DMS114 treated with DMSO at 0.1 percent for 48 hours (cell line): Measurements from ENCODE around the gene C4B.
A peak's percentile ranks its signal among the peaks of the same experiment; 100 is the strongest.
"Not testable (repeated sequence)": the region's sequence is repeated elsewhere in the genome, so short reads cannot be mapped to it uniquely, and the experiment has no call there.

ENCODE experiments used
- DNase-seq: peaks from one replicate; lab custom pipeline; 2025; ENCODE audit not compliant: unreplicated experiment; lab: John Stamatoyannopoulos, UW

C4B gene

GRCh38 chr6:32035283-32036013 is 20.9 kb downstream of the C4B start:
- DNase-seq: not testable (repeated sequence)

DNA sequence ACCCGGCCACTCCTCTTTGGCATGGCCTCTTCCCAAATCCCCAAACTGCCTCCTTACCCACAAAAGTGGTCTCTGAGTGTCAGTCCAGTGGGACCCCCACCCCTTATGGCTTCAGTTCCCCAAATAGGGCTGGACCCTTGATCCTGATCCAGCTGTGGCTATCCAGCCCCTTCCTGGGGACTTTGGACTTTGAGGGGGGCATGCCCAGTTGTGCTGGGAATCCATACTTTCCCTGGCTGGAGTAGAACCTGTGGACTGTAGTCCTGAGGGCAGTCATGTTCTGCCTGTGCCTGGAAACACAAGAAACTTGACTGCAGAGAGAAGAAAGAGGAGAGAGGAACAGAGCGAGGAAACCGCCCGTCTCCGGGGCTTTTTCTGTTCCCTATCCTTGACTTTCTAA is 22.5 kb downstream of the C4B start:
- DNase-seq: not testable (repeated sequence)

DNA sequence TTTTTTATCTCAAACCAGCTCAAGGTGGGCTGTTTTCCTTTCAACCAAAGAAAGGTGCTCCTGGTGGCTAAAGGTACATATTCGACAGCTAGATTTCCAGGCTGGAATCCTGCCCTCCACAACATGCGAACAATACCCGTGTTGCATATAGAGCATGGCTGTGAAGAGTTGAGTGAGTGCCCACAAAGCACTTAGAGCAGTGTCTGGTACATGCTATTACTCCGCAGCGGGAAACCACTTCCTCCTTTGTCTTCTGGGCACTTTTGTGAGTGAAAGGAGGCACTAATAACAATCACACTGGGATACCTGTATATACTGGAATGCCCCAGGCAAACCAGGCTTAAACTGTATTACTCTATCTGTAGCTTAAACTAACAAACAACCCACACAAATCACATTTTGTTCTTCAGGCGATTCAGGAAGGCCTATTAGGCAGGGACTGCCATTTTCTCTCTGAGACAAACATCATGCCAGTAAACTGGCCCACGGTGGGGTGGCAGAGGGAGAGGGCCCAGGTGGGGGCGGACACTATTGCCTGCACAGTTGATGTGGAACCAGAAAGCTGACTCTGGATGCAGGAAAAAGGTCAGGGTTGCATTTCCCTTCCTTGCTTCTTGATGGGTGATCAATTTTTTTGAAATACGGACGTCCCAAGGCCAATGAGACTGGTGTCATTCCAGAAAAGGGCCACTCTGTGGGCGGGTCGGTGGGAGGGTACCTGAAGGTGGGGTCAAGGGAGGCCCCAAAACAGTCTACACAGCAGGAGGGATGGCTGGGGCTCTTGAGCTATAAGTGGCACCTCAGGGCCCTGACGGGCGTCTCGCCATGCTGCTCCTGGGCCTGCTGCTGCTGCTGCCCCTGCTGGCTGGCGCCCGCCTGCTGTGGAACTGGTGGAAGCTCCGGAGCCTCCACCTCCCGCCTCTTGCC is 23.3 kb downstream of the C4B start, which contains the start of gene CYP21A2:
CYP21A2 (plus strand) TSS at position 818 of the 927 bp plus-strand sequence; CDS start at position 826, 8 bp downstream.
- DNase-seq: not testable (repeated sequence)

DNA sequence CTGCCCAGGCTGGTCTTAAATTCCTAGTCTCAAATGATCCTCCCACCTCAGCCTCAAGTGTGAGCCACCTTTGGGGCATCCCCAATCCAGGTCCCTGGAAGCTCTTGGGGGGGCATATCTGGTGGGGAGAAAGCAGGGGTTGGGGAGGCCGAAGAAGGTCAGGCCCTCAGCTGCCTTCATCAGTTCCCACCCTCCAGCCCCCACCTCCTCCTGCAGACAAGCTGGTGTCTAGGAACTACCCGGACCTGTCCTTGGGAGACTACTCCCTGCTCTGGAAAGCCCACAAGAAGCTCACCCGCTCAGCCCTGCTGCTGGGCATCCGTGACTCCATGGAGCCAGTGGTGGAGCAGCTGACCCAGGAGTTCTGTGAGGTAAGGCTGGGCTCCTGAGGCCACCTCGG is 24.3 kb downstream of the C4B start:
- not testable (repeated sequence) for DNase-seq

- DNase-seq: not testable (repeated sequence)
Measured at GRCh38 chr6:32039321-32040274, 25.0 kb downstream of the C4B start.

- not testable (repeated sequence) for DNase-seq
Measured at GRCh38 chr6:32040299-32041049, 25.9 kb downstream of the C4B start.

- DNase-seq: not testable (repeated sequence)
Measured at GRCh38 chr6:32041050-32041321, 26.4 kb downstream of the C4B start.

GRCh38 chr6:32041385-32041784 is 26.8 kb downstream of the C4B start:
- not testable (repeated sequence) for DNase-seq

DNA sequence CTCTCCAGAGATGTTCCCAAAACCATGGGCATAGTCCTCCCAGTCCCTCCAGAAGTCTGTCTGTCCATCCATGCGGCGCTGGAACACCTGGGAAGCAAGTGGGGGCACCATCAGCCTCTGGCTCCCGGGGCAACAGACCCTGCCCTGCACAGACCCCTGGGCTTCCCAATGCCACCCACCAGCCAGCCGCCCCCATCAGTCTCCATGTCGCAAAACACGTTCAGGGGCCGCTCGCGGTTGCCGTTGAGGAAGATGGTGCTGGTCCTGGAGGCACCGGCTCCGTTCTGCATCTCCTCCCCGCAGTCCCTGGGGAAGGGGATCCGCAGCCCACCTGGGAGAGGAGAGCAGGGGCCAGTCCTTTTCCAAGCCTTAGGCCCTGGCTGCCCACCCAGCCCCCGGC is 27.7 kb downstream of the C4B start:
- DNase-seq: not testable (repeated sequence)

DNA sequence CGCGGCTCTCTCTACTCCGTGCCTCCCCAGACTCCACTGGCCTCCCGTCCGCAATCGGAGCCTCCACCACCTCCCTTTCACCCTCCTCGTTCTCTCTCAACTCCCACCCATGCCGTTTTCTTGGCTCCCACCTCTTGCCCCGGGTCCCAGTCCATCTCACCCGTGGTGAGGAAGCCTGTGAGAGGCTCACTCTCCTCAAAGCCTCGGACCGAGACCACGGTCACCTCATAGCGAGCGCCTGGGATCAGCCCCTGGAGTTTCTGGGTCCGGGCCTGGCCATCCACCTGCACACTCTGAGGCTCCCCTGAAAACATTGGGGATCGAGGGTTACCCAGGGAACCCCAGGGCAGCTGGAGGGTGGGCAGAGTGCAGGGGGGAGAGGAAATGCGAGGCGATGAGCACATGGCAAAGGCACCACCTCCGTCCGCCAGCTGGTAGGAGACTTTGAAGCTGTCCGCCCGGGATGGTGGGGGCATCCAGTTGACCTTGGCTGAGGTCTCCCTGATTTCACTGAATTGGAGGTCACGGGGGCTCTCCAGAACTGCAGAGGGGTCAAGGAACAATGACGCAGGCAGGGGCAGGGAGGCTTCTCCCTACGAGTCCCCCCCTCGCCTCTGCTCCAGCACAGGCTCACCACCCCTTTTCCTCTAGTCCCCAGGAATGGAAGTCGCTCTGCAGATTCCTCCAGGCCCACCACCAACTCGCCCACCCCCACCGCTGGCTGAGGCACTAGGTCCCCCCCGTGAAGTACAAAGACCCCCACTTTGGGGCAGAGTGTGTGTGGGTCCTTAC is 29.2 kb downstream of the C4B start:
- not testable (repeated sequence) for DNase-seq

DNA sequence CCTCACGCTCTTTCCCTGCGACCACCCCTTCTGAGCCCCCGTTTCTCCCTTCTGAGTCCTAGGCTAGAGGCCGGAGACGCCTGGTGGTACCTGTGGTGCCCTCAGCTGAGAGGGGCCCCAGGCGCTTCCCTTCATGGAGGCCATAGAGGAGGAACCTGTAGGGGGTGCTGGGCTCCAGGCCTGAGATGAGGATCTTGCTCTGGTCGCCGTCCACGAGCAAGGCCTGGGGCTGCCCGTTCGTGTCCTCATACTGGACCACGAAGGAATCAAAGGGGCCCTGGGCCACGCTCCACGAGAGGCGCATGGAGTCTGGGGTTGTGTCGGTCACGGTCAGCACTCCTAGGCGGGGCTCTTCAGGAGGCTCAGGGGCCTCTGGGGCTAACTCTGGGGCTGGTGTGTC is 30.3 kb downstream of the C4B start:
- DNase-seq: not testable (repeated sequence)

GRCh38 chr6:32045811-32046449 is 31.3 kb downstream of the C4B start:
- no peak for DNase-seq

DNA sequence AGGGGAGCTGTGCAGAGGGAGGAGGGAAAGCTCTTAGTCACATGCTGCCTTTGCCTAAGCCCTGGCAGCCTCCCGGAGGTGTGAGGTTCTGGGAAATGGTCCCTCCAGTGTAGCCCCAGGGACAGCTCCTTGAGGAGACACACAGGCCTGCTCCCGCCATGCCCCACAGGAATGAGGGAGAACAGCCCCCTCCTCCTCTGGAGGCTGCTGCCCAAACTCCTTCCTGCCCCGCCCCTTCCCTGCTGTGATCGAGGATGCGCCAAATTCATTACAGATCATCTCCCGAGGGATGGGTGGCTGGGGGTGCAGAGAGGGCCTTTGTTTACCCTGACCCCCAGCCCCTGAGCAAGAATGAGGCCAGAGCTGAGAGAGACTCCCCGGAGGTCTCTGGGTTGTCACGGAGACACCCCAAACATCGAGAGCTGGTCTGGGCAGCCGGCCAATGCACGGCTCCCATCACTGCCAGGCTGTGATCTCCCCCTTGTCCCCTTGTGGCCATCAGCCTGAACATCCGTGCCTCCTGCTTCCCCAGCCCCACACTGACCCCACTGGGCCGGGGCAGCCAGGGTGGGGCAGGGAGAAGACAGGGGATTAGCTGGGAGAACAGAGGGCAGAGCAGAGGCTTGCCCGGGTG is 32.0 kb downstream of the C4B start:
- DNase-seq: no peak

GRCh38 chr6:32047084-32047478 is 32.5 kb downstream of the C4B start:
- DNase-seq: no peak

GRCh38 chr6:32047539-32047854 is 32.9 kb downstream of the C4B start:
- no peak for DNase-seq

DNA sequence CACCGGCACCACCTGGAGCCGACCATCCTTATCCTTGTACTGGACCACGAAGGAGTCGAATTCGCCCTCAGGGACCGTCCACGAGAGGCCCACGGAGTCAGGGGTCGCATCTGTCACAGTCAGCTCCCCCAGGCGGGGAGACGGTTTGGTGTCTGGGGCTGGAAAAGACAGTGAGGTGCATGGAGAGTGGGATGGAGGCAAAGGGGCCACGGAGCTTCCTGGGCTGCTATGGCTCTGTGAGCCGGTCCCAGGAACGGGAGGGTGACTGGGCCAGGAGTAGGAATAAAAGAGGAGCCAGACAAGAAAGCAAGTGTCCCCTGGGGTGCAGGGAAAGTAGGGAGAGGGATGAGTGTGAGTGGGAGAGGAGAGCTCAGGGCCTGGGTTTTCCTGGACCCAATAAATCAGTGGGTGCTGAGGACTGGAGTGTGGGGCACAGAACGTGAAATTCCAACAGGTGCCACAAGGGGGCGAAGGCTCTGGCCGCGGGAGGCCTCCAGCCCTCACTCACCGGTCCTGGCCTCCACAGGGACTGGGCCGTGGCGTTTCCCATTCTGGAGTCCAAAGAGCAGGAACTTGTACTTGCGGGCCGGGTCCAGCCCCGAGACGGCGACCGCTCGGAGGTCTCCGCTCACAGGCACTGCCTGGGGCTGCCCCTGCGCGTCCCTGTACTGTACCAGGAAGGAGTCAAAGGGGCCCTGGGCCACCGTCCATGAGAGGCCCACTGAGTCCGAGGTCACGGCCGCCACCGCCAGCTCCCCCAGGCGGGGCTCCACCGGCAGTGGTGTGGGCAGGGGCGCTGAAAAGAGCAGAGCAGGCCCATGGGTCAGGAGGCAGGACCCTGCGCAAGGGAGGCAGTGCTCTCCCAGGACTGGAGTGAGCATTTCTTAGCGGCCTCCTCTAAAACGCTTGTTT is 33.5 kb downstream of the C4B start:
- DNase-seq: peak; percentile 27

- not testable (repeated sequence) for DNase-seq
Measured at GRCh38 chr6:32049149-32049548, 34.6 kb downstream of the C4B start.

- not testable (repeated sequence) for DNase-seq
Measured at GRCh38 chr6:32049736-32050135, 35.1 kb downstream of the C4B start.
